ENCODE measurements around the gene LOXL3. TPM values are rescaled to one million over a fixed set of nuclear protein-coding genes. Genes with fewer than 3 reads are reported as not detected.

Gene LOXL3
- polyA plus RNA-seq, 1 donor: 3.6 TPM

- no peak within 1 kb of the TSS for H3K4me3 ChIP-seq (ENCODE audit: low read length)
- H3K9me3 ChIP-seq (ENCODE audit: control insufficient read depth, low read depth, low read length): peaks cover 23% of the 10 kb centered on the region
- peak within 1 kb of the TSS; percentile 35 for H3K27ac ChIP-seq (ENCODE audit: low read length)
- no CpG with 5 or more reads among the region's 82 CpGs for WGBS (ENCODE audit: insufficient coverage, low lambda C conversion rate)
- peaks cover 95% of the 10 kb centered on the region for H3K27me3 ChIP-seq (ENCODE audit: control insufficient read depth, insufficient read depth, low read length)
- DNase-seq: no peak
- H3K36me3 ChIP-seq (ENCODE audit: control insufficient read depth, insufficient read depth, low read length): no peaks in the 10 kb centered on the region
- peaks cover 5% of the 10 kb centered on the region for H3K4me1 ChIP-seq (ENCODE audit: control insufficient read depth, insufficient read depth, low read length)
Measured at GRCh38 chr2:74514368-74515270, 39.1 kb downstream of the LOXL3 start, which contains the start of gene TLX2. Gene TLX2, plus strand, starts transcription at chr2:74514450. Its CDS starts 357 bp downstream, at chr2:74514807.

DNA sequence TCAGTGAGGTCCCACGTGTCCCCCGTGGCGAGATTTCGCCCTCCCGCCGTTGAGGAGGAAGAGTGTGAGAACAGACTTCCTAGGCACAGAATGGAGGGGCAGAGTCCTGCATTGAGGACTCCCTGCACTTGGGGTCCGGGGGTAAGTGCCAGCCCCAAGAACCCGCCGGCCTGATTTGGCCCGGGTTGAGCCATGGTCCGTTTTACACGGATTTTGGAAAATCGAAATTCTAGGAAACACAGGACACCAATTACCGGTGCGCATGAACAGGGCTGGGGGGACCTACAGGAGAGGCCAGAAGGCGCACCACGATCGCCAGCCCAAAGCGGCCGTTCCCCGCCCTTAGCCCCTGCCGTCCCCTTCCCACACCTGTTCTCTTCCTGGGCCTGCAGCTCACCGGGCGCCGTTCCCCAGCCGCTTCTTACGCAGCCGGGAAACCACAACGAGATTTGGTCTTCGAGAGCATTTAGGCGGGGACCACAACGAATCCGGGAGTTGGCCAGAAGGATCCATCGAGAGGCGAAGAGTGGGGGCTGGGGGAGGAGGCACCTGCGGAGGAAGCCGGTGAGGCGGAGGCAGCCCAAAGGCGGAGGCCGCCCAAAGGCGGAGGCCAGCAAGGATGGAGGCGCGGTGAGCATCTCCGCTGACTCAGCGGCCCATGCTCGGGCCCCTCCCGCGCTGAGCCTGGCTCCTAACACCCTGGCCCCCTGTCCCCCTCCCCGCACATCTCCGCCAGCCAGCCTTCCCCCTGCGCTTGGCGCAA, 40.0 kb downstream of the LOXL3 start:
- no peak for DNase-seq
- Histone ChIP-seq H3K36me3 (ENCODE audit: control insufficient read depth, insufficient read depth, low read length) (no peaks in the 10 kb centered on the region), H3K4me3 (ENCODE audit: low read length) (no peak overlapping the region), H3K4me1 (ENCODE audit: control insufficient read depth, insufficient read depth, low read length) (peaks cover 5% of the 10 kb centered on the region), H3K9me3 (ENCODE audit: control insufficient read depth, low read depth, low read length) (peaks cover 23% of the 10 kb centered on the region), H3K27ac (ENCODE audit: low read length) (peak overlapping the region; percentile 35), H3K27me3 (ENCODE audit: control insufficient read depth, insufficient read depth, low read length) (peaks cover 94% of the 10 kb centered on the region)
- WGBS (ENCODE audit: insufficient coverage, low lambda C conversion rate): no CpG with 5 or more reads among the region's 52 CpGs

GRCh38 chr2:74512744-74513604, 40.8 kb downstream of the LOXL3 start:
- no peak overlapping the region for H3K4me3 ChIP-seq (ENCODE audit: low read length)
- WGBS (ENCODE audit: insufficient coverage, low lambda C conversion rate): no CpG with 5 or more reads among the region's 36 CpGs
- H3K36me3 ChIP-seq (ENCODE audit: control insufficient read depth, insufficient read depth, low read length): no peaks in the 10 kb centered on the region
- no peak for DNase-seq
- H3K27me3 ChIP-seq (ENCODE audit: control insufficient read depth, insufficient read depth, low read length): peaks cover 92% of the 10 kb centered on the region
- no peak overlapping the region for H3K27ac ChIP-seq (ENCODE audit: low read length)
- H3K9me3 ChIP-seq (ENCODE audit: control insufficient read depth, low read depth, low read length): peaks cover 23% of the 10 kb centered on the region
- peaks cover 9% of the 10 kb centered on the region for H3K4me1 ChIP-seq (ENCODE audit: control insufficient read depth, insufficient read depth, low read length)

DNA sequence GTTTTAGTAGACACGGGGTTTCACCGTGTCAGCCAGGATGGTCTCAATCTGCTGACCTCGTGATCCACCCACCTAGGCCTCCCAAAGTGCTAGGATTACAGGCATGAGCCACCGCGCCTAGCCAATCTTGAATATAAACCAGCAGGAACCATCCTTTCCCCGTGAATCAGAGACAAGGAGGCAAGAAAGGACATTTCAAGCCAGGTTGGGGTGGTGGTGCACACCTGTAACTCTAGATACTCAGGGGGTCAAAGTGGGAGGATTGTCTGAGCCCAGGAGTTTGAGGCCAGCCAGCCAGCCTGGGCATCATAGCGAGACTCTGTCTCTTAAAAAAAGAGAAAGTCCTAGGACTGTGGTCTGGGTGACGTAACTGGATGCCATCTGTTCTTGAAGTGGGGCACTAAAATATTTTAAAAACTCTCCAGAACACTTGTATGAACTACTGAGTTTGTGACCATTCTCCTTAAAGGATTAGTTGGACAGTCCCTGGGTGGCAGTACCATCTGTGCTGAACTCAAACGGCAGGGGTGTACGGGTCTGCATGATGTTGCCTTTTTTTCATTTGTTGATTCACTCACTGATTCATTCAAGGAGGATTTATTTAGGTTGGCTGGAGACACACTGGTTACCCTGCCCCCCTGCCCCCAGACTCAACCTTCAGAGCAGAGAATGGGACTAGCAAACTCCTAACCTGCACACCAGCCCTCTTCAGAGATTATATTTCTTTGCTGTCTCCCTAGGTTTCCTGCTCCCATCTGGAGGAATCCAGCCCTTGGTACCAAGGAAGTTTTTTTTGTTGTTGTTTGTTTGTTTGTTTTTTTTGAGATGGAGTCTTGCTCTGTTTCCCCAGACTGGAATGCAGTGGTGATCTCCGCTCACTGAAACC, 42.4 kb downstream of the LOXL3 start:
- Histone ChIP-seq H3K27ac (ENCODE audit: low read length) (no peak overlapping the region), H3K36me3 (ENCODE audit: control insufficient read depth, insufficient read depth, low read length) (no peaks in the 10 kb centered on the region), H3K27me3 (ENCODE audit: control insufficient read depth, insufficient read depth, low read length) (peaks cover 78% of the 10 kb centered on the region), H3K4me1 (ENCODE audit: control insufficient read depth, insufficient read depth, low read length) (peaks cover 9% of the 10 kb centered on the region), H3K4me3 (ENCODE audit: low read length) (no peak overlapping the region), H3K9me3 (ENCODE audit: control insufficient read depth, low read depth, low read length) (peaks cover 19% of the 10 kb centered on the region)
- no peak for DNase-seq
- no CpG with 5 or more reads among the region's 11 CpGs for WGBS (ENCODE audit: insufficient coverage, low lambda C conversion rate)

- 89% methylated on average over 4 of the region's 4 CpGs for WGBS (ENCODE audit: insufficient coverage, low lambda C conversion rate)
- no peak overlapping the region for H3K27ac ChIP-seq (ENCODE audit: low read length)
- H3K36me3 ChIP-seq (ENCODE audit: control insufficient read depth, insufficient read depth, low read length): peaks cover 8% of the 10 kb centered on the region
- H3K27me3 ChIP-seq (ENCODE audit: control insufficient read depth, insufficient read depth, low read length): peaks cover 67% of the 10 kb centered on the region
- H3K4me3 ChIP-seq (ENCODE audit: low read length): no peak overlapping the region
- H3K9me3 ChIP-seq (ENCODE audit: control insufficient read depth, low read depth, low read length): peaks cover 14% of the 10 kb centered on the region
- no peak for DNase-seq
- H3K4me1 ChIP-seq (ENCODE audit: control insufficient read depth, insufficient read depth, low read length): peaks cover 17% of the 10 kb centered on the region
Measured at GRCh38 chr2:74510272-74510671, 43.5 kb downstream of the LOXL3 start.

GRCh38 chr2:74507926-74508520, 45.7 kb downstream of the LOXL3 start:
- H3K9me3 ChIP-seq (ENCODE audit: control insufficient read depth, low read depth, low read length): peaks cover 1% of the 10 kb centered on the region
- peak overlapping the region; percentile 79 for H3K4me3 ChIP-seq (ENCODE audit: low read length)
- peak; percentile 32 to 63 for DNase-seq
- H3K27me3 ChIP-seq (ENCODE audit: control insufficient read depth, insufficient read depth, low read length): peaks cover 46% of the 10 kb centered on the region
- H3K27ac ChIP-seq (ENCODE audit: low read length): peak overlapping the region; percentile 91
- H3K36me3 ChIP-seq (ENCODE audit: control insufficient read depth, insufficient read depth, low read length): peaks cover 16% of the 10 kb centered on the region
- peaks cover 29% of the 10 kb centered on the region for H3K4me1 ChIP-seq (ENCODE audit: control insufficient read depth, insufficient read depth, low read length)
- WGBS (ENCODE audit: insufficient coverage, low lambda C conversion rate): no CpG with 5 or more reads among the region's 38 CpGs

GRCh38 chr2:74507145-74507925, 46.4 kb downstream of the LOXL3 start, which contains the start of gene PCGF1:
Gene PCGF1, minus strand, starts transcription at chr2:74507695. Its CDS starts 27 bp downstream, at chr2:74507668.
- peaks cover 47% of the 10 kb centered on the region for H3K27me3 ChIP-seq (ENCODE audit: control insufficient read depth, insufficient read depth, low read length)
- peaks cover 3% of the 10 kb centered on the region for H3K9me3 ChIP-seq (ENCODE audit: control insufficient read depth, low read depth, low read length)
- peak within 1 kb of the TSS; percentile 79 for H3K4me3 ChIP-seq (ENCODE audit: low read length)
- peak; percentile 98 for DNase-seq
- H3K27ac ChIP-seq (ENCODE audit: low read length): peak within 1 kb of the TSS; percentile 91
- H3K4me1 ChIP-seq (ENCODE audit: control insufficient read depth, insufficient read depth, low read length): peaks cover 29% of the 10 kb centered on the region
- WGBS (ENCODE audit: insufficient coverage, low lambda C conversion rate): no CpG with 5 or more reads among the region's 56 CpGs
- peaks cover 16% of the 10 kb centered on the region for H3K36me3 ChIP-seq (ENCODE audit: control insufficient read depth, insufficient read depth, low read length)

DNA sequence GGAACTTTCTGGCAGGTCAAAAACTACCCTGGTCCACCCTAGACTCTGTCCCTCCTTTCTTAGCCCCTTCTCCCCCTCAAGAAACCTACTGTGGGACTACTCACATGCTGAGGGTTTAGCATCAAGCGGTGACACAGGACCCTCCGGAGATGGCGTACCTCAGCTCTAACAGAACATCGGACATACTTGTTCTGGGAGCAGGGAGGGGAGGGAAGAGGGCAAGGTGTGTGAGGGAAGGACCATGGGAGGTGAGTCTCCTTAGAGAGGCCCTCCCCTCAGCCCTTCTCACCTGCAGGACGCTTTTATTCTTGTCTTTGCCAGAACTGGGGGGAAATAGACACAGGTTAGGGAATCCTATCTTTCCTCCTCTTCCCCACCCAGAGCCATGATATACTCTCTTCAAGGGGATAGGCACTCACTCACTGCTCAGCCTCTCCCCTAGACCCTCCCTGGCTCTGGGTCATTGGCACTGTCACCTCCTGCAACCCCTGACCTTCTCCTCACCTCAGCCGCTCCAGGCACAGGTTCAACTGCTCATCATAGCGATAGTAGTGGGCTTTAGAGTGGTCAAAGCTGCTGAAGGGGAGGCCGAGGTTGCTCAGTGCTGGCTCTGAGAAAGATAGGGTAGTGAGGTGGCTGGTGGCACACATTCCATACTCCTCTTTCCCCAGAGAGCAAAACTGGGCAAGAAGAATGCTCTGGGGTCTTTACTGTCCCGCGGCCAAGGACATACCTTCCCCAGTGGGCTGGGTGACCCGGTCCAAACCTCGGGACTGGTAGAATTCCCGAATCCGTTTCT, 48.1 kb downstream of the LOXL3 start:
- H3K4me1 ChIP-seq (ENCODE audit: control insufficient read depth, insufficient read depth, low read length): peaks cover 33% of the 10 kb centered on the region
- H3K9me3 ChIP-seq (ENCODE audit: control insufficient read depth, low read depth, low read length): peaks cover 3% of the 10 kb centered on the region
- H3K27ac ChIP-seq (ENCODE audit: low read length): no peak overlapping the region
- WGBS (ENCODE audit: insufficient coverage, low lambda C conversion rate): no CpG with 5 or more reads among the region's 14 CpGs
- peaks cover 41% of the 10 kb centered on the region for H3K27me3 ChIP-seq (ENCODE audit: control insufficient read depth, insufficient read depth, low read length)
- peaks cover 16% of the 10 kb centered on the region for H3K36me3 ChIP-seq (ENCODE audit: control insufficient read depth, insufficient read depth, low read length)
- no peak for DNase-seq
- peak overlapping the region; percentile 7 for H3K4me3 ChIP-seq (ENCODE audit: low read length)

All from large intestine (tissue), 3 donors.